Ovary (tissue), 9 donors: Measurements from ENCODE around the gene ABCA13. TPM values are rescaled to one million over a fixed set of nuclear protein-coding genes. Genes with fewer than 3 reads are reported as not detected.

Experiments
- DNase-seq, 5 donors: peaks; one replicate each; pipeline ENCODE4 v3.0.0-alpha.2; 2019 to 2020
- H3K27ac ChIP-seq, 2 donors: fragments of 200-600 bp; one replicate each; pipeline versions ENCODE4 v1.5.1 to v1.8.0; 2019 to 2022
- H3K27me3 ChIP-seq: fragments of 200-600 bp; one replicate; pipeline ENCODE4 v1.8.0; 2022
- H3K36me3 ChIP-seq: fragments of 200-600 bp; sonication (generic); one replicate; pipeline ENCODE4 v1.5.1; 2019
- H3K4me1 ChIP-seq: one replicate; pipeline ENCODE4 v1.8.1; 2013; ENCODE audit warnings: mild to moderate bottlenecking, moderate library complexity; ENCODE audit not compliant: insufficient read depth
- H3K4me3 ChIP-seq: fragments of 200-600 bp; sonication (generic); one replicate; pipeline ENCODE4 v1.5.1; 2017
- H3K9me3 ChIP-seq, 2 donors: fragments of 200-600 bp in 1 of 2; sonication (generic) in 1 of 2; one replicate each; pipeline versions ENCODE4 v1.5.1 to v1.8.1; 2013 to 2019; ENCODE audit warnings: mild to moderate bottlenecking in 1 of 2, moderate library complexity in 1 of 2
- CTCF ChIP-seq, 3 donors: fragments of 450-650 bp in 2 of 3; fragments of 200-600 bp in 1 of 3; IDR thresholded peaks; one replicate each; pipeline versions ENCODE4 v1.5.1 to v1.8.0; 2016 to 2022; ENCODE audit warnings: antibody characterized with exemption in 3 of 3, mild to moderate bottlenecking in 1 of 3
- EP300 ChIP-seq: sonication (generic); formaldehyde crosslinking; IDR thresholded peaks from one replicate; pipeline ENCODE4 v1.6.1; 2017; ENCODE audit warnings: antibody characterized with exemption
- POLR2A ChIP-seq: fragments of 450-650 bp; IDR thresholded peaks from one replicate; pipeline ENCODE4 v1.6.1; 2017; ENCODE audit warnings: antibody characterized with exemption, mild to moderate bottlenecking, moderate library complexity
- WGBS, 3 donors: extraction: QIAGEN DNeasy Blood & Tissue Kit in 1 of 3; methylation state at CpG; one replicate each; pipeline versions ENCODE4 v1.1.5 to v1.1.7; 2013 to 2017; 5-methylcytosine and 5-hydroxymethylcytosine counted together
- intact Hi-C, 4 donors: fragments of 100-400 bp; cut with DNase I; formaldehyde crosslinking; loops; one replicate each; pipeline versions ENCODE4 v1.11.0 to v1.15.1; 2022 to 2023
- polyA plus RNA-seq, 2 donors: library from polyadenylated mRNA; stranded (reverse); fragments of 200-250 nt in 1 of 2; fragments of 350-450 nt in 1 of 2; fragmentation: Illumina TruSeq in 1 of 2; extraction: RNeasy Lipid Tissue Mini Kit (QIAGEN cat#74804) in 1 of 2; gene quantifications; one replicate each; pipeline ENCODE4 v1.2.3, GENCODE V29; 2013 to 2014
- total RNA-seq, 7 donors: library from RNA; depleted of rRNA in 2 of 7; stranded (reverse); fragments of >200 nt in 2 of 7; fragmentation: NEBNext Ultra II Directional in 3 of 7; extraction: Animal tissue kit (Norgen Biotek cat#: 25700) in 3 of 7; gene quantifications; one replicate each; pipeline versions ENCODE4 v1.1.0 to v1.2.4, GENCODE V29; 2016 to 2023
- donor health status: DM: no; HTN: no; CAD: no; lungs with moderate emphysema.
- donor health status: DM: no; HTN: no; CAD: no.
- donor health status: Bipolar disorder and iron deficiency.
- donor health status: DM: yes; HTN: yes; CAD: no.
- donor health status: DM: no; HTN: no; CAD: no.
- donor health status: DM: yes; HTN: yes; CAD: no.

Gene ABCA13
- total and polyA plus RNA-seq, 9 donors, result 0.02 to 4.1 (median 0.20) TPM

GRCh38 chr7:48244864-48245271, 73.6 kb downstream of the ABCA13 start:
- peaks cover 0 to 4% of the 10 kb centered on the region in 2 donors for H3K9me3 ChIP-seq
- H3K4me1 ChIP-seq, result no peaks in the 10 kb centered on the region
- H3K36me3 ChIP-seq, result no peaks in the 10 kb centered on the region
- no peaks in the 10 kb centered on the region for H3K27me3 ChIP-seq
- TF ChIP-seq EP300 (no peak), POLR2A (no peak), CTCF (IDR thresholded peaks at IDR 0.05) (no peak)
- no peak for DNase-seq
- H3K4me3 ChIP-seq, result no peak overlapping the region
- WGBS, 3 donors, result 12 to 18% (median 16%) methylated on average over 5 of the region's 5 CpGs
- no peak overlapping the region for H3K27ac ChIP-seq
- intact Hi-C loops, result no loop called here

- Histone ChIP-seq H3K4me1 (no peaks in the 10 kb centered on the region), H3K9me3 (peaks cover 0 to 4% of the 10 kb centered on the region in 2 donors), H3K4me3 (no peak overlapping the region), H3K36me3 (no peaks in the 10 kb centered on the region), H3K27me3 (no peaks in the 10 kb centered on the region), H3K27ac (no peak overlapping the region)
- intact Hi-C loops, result no loop called here
- DNase-seq, result no peak
- whole genome bisulfite sequencing, 3 donors, result 64 to 73% (median 69%) methylated on average over 9 of the region's 9 CpGs
- TF ChIP-seq POLR2A, result no peak
- no peak for TF ChIP-seq CTCF (IDR thresholded peaks at IDR 0.05)
- TF ChIP-seq EP300, result no peak
Observed at GRCh38 chr7:48245751-48246472, 74.7 kb downstream of the ABCA13 start.

DNA sequence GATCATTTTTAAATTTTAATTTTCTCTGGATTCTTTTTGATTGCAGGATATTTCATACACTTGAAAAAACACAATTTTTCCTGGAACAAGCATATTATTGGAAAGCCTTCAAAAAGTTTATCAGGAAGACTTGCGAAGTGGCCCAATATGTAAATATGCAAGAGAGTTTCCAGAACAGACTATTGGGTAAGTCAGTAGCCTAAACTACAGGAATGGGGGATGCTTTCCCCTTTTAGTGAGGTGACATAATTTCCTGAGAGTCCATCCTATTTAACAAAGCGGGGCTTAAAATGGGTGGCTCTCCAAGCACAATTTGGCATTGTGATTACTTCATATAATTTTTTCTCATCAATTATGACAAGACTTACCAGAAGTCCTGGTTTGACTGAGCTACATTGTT, 77.9 kb downstream of the ABCA13 start:
- WGBS, 3 donors, result 39 to 46% (median 41%) methylated on average over 2 of the region's 2 CpGs
- no peaks in the 10 kb centered on the region for H3K27me3 ChIP-seq
- H3K36me3 ChIP-seq, result no peaks in the 10 kb centered on the region
- peaks cover 0 to 4% of the 10 kb centered on the region in 2 donors for H3K9me3 ChIP-seq
- intact Hi-C loops, result no loop called here
- H3K4me1 ChIP-seq, result no peaks in the 10 kb centered on the region
- TF ChIP-seq EP300 (no peak), CTCF (IDR thresholded peaks at IDR 0.05) (no peak), POLR2A (no peak)
- no peak overlapping the region for H3K27ac ChIP-seq
- DNase-seq, result no peak
- no peak overlapping the region for H3K4me3 ChIP-seq

DNA sequence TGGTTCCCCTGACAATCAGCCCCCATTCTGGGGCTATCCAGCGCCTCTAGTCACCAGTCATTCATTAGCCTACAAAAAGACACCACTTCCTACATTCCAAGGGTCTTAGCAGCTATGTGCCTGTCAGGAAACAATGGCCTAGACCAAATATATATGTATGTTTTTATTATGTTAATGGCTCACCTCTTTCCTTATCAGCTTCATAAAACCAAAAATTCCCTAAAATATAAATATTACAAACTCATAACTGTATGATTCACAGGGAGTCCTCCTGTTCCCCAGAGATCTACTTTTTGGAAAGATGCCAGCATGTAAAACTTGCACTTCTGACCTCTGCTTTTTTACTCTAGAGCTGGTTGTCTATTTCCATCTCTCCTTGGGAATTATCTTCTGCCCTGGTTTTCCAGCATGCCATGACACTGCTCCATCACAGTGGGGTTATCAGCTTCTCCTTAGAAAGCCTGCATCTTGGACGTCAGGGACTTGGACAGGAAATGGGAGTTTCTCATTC, 79.2 kb downstream of the ABCA13 start:
- Histone ChIP-seq H3K27me3 (no peaks in the 10 kb centered on the region), H3K4me3 (no peak overlapping the region), H3K27ac (no peak overlapping the region), H3K9me3 (peaks cover 0 to 4% of the 10 kb centered on the region in 2 donors), H3K36me3 (no peaks in the 10 kb centered on the region), H3K4me1 (no peaks in the 10 kb centered on the region)
- TF ChIP-seq CTCF (IDR thresholded peaks at IDR 0.05), result no peak
- TF ChIP-seq EP300, result no peak
- TF ChIP-seq POLR2A, result no peak
- intact Hi-C loops, result no loop called here
- WGBS, 3 donors, result 43 to 46% (median 45%) methylated on average over 2 of the region's 2 CpGs
- DNase-seq, result no peak
